SK-N-SH (cell line): ENCODE measurements around the gene SRRM2. TPM values are rescaled to one million over a fixed set of nuclear protein-coding genes. Genes with fewer than 3 reads are reported as not detected.

Source experiments
- CTCF ChIA-PET: fragments of 300-600, 350-600 bp; formaldehyde crosslinking; extraction: SDS; loops from one replicate; lab custom pipeline; 2021; lab: Yijun Ruan, JAX
- POLR2A ChIA-PET: fragments of 350-600 bp; sonication (Branson Sonifier 250); formaldehyde crosslinking; extraction: SDS; loops from one replicate; lab custom pipeline; 2020; ENCODE audit warnings: antibody characterized with exemption, inconsistent platforms; lab: Yijun Ruan, JAX
- DNase-seq: peaks from one replicate; pipeline ENCODE4 v3.0.0; 2012
- H2AFZ ChIP-seq: fragments of 200-600 bp; sonication (generic); 2 replicates; pipeline ENCODE4 v1.8.1; 2016; ENCODE audit warnings: antibody characterized with exemption, mild to moderate bottlenecking, low read depth
- H3F3A ChIP-seq: fragments of 200-600 bp; sonication (generic); replicated peaks from 2 replicates; pipeline ENCODE3; 2016; ENCODE audit warnings: antibody characterized with exemption, mild to moderate bottlenecking; ENCODE audit not compliant: insufficient read depth
- H3K27ac ChIP-seq, 2 experiments: fragments of 200-500 bp in 1 of 2; fragments of 200-600 bp in 1 of 2; sonication (Bioruptor generic) in 1 of 2; sonication (generic), shearing (Covaris generic) in 1 of 2; 2 replicates each; pipeline versions ENCODE4 v1.5.1 to v1.6.1; 2014 to 2016; ENCODE audit warnings: low read depth in 2 of 2, inconsistent platforms in 1 of 2, low read length in 1 of 2, mild to moderate bottlenecking in 1 of 2, mixed read lengths in 1 of 2
- H3K27me3 ChIP-seq: fragments of 200-600 bp; sonication (generic), shearing (Covaris generic); 2 replicates; pipeline ENCODE4 v1.6.1; 2016; ENCODE audit warnings: mixed run types; ENCODE audit not compliant: insufficient read depth
- H3K36me3 ChIP-seq, 2 experiments: fragments of 200-500 bp in 1 of 2; fragments of 200-600 bp in 1 of 2; sonication (Bioruptor generic) in 1 of 2; sonication (generic) in 1 of 2; replicated peaks in 1 of 2; 2 replicates each; pipeline versions ENCODE3 to v1.5.1; 2014 to 2016; ENCODE audit warnings: low read length in 1 of 2, mild to moderate bottlenecking in 1 of 2; ENCODE audit not compliant: insufficient read depth in 2 of 2, control insufficient read depth in 1 of 2
- H3K4me1 ChIP-seq, 2 experiments: fragments of 200-500 bp in 1 of 2; fragments of 200-600 bp in 1 of 2; sonication (Bioruptor generic) in 1 of 2; sonication (generic), shearing (Covaris generic) in 1 of 2; 2 replicates each; pipeline versions ENCODE4 v1.5.1 to v1.6.1; 2014 to 2016; ENCODE audit warnings: low read depth in 1 of 2, low read length in 1 of 2, mixed run types in 1 of 2; ENCODE audit not compliant: insufficient read depth in 2 of 2, control insufficient read depth in 1 of 2
- H3K4me2 ChIP-seq: fragments of 200-600 bp; sonication (generic), shearing (Covaris generic); 2 replicates; pipeline ENCODE4 v1.6.1; 2017; ENCODE audit warnings: mixed run types
- H3K4me3 ChIP-seq, 2 experiments: fragments of 200-500 bp in 1 of 2; fragments of 200-600 bp in 1 of 2; sonication (Bioruptor generic) in 1 of 2; sonication (generic), shearing (Covaris generic) in 1 of 2; 2 replicates each; pipeline versions ENCODE4 v1.5.1 to v1.8.1; 2014 to 2016; ENCODE audit warnings: low read depth in 2 of 2, inconsistent platforms in 1 of 2, low read length in 1 of 2, mild to moderate bottlenecking in 1 of 2, mixed read lengths in 1 of 2, moderate library complexity in 1 of 2
- H3K79me2 ChIP-seq: fragments of 200-600 bp; sonication (generic); 2 replicates; pipeline ENCODE4 v1.8.1; 2017; ENCODE audit warnings: mild to moderate bottlenecking; ENCODE audit not compliant: insufficient read depth
- H3K9ac ChIP-seq: fragments of 200-600 bp; sonication (generic); 2 replicates; pipeline ENCODE4 v1.6.1; 2017; ENCODE audit warnings: mixed run types
- H3K9me2 ChIP-seq: fragments of 200-600 bp; sonication (generic); 2 replicates; pipeline ENCODE4 v1.6.1; 2017; ENCODE audit warnings: mixed run types
- H3K9me3 ChIP-seq: fragments of 200-600 bp; sonication (generic); 2 replicates; pipeline ENCODE4 v1.6.1; 2017; ENCODE audit warnings: mixed run types, mild to moderate bottlenecking, moderate library complexity
- H4K20me1 ChIP-seq: fragments of 200-600 bp; sonication (generic); 2 replicates; pipeline ENCODE4 v1.6.1; 2017; ENCODE audit warnings: mild to moderate bottlenecking, mixed run types; ENCODE audit not compliant: insufficient read depth
- CHD2 ChIP-seq: fragments of 150-350 bp; IDR thresholded peaks from 2 replicates; pipeline ENCODE4 v1.6.1; 2018; ENCODE audit warnings: low read length; ENCODE audit not compliant: partially characterized antibody
- ELF1 ChIP-seq: IDR thresholded peaks from 2 replicates; pipeline ENCODE4 v1.4.0; 2012
- EP300 ChIP-seq, 2 experiments: IDR thresholded peaks; 2 replicates each; pipeline versions ENCODE4 v1.4.0 to v1.6.1; 2012; ENCODE audit warnings: borderline replicate concordance in 1 of 2, low read depth in 1 of 2, low read length in 1 of 2
- EZH2phosphoT487 ChIP-seq: fragments of 200-600 bp; sonication (generic); IDR thresholded peaks from 2 replicates; pipeline ENCODE4 v1.6.1; 2017; ENCODE audit warnings: low read depth, mixed run types, mild to moderate bottlenecking, antibody characterized with exemption, moderate library complexity, borderline replicate concordance
- GATA2 ChIP-seq: sonication (generic); formaldehyde crosslinking; IDR thresholded peaks from 2 replicates; pipeline ENCODE4 v1.5.0; 2020; ENCODE audit warnings: mild to moderate bottlenecking, missing genetic modification reagents
- JUND ChIP-seq: IDR thresholded peaks from 2 replicates; pipeline ENCODE4 v1.4.0; 2012
- MAX ChIP-seq: IDR thresholded peaks from 2 replicates; pipeline ENCODE4 v1.4.0; 2012; ENCODE audit warnings: low read depth
- MXI1 ChIP-seq: IDR thresholded peaks from 2 replicates; pipeline ENCODE4 v1.6.1; 2012; ENCODE audit warnings: mild to moderate bottlenecking, low read depth, low read length, improper control_type of control experiment
- POLR2AphosphoS5 ChIP-seq: IDR thresholded peaks from 2 replicates; pipeline ENCODE4 v1.6.1; 2012; ENCODE audit warnings: low read depth, low read length
- RAD21 ChIP-seq: IDR thresholded peaks from 2 replicates; pipeline ENCODE4 v1.6.1; 2012; ENCODE audit warnings: mild to moderate bottlenecking, low read length
- RCOR1 ChIP-seq: fragments of 150-350 bp; IDR thresholded peaks from 2 replicates; pipeline ENCODE4 v1.6.1; 2017; ENCODE audit warnings: antibody characterized with exemption, low read length
- SIN3A ChIP-seq: IDR thresholded peaks from 2 replicates; pipeline ENCODE4 v1.6.1; 2012; ENCODE audit warnings: low read depth, mild to moderate bottlenecking, low read length, moderate library complexity, borderline replicate concordance
- TCF12 ChIP-seq: IDR thresholded peaks from 2 replicates; pipeline ENCODE4 v1.4.0; 2012
- TEAD4 ChIP-seq: IDR thresholded peaks from 2 replicates; pipeline ENCODE4 v1.4.0; 2012; ENCODE audit warnings: mild to moderate bottlenecking, borderline replicate concordance; ENCODE audit not compliant: insufficient read depth
- USF2 ChIP-seq: fragments of 150-350 bp; IDR thresholded peaks from 2 replicates; pipeline ENCODE4 v1.6.1; 2017; ENCODE audit warnings: antibody characterized with exemption, low read length, low read depth, borderline replicate concordance
- WGBS: methylation state at CpG from one replicate; pipeline ENCODE4 v1.1.6; 2017; ENCODE audit warnings: low lambda C conversion rate; 5-methylcytosine and 5-hydroxymethylcytosine counted together
- polyA plus RNA-seq, 3 experiments: library from polyadenylated mRNA; depleted of rRNA; stranded (reverse); fragments of >200 nt; gene quantifications; 2 replicates each; pipeline ENCODE4 v1.2.3, GENCODE V29; 2012
- TF ChIP-seq, protein P1 (sequence below): IDR thresholded peaks from 2 replicates; pipeline ENCODE4 v1.4.0; 2012; ENCODE audit warnings: low read depth, borderline replicate concordance
- TF ChIP-seq, protein P2 (sequence below): IDR thresholded peaks from 2 replicates; pipeline ENCODE4 v1.6.1; 2012; ENCODE audit warnings: mild to moderate bottlenecking, low read depth, low read length, moderate library complexity

The SRRM2 gene
- polyA plus RNA-seq, 1 of the 3 experiments (the other 2 are of a cell fraction) = 143 TPM

DNA sequence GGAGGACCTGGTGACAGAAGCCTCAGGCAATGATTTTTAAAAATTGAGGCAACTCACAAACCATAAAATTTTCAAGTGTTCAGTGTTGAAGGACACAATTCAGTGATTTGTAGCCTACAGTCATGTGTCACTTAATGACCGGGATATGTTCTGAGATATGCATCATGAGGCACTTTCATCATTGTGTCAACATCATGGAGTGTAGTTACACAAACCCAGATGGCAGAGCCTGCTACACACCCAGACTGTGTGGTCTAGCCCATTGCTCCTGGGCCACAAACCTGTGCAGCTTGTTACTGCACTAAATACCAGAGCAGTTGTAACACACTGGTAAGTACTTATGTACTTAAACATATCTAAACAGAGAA is 47.4 kb downstream of the SRRM2 start:
- Histone ChIP-seq H3K4me3 (no peak overlapping the region), H4K20me1 (no peaks in the 10 kb centered on the region), H3F3A (no peaks in the 10 kb centered on the region), H3K4me1 (peaks cover 0 to 7% of the 10 kb centered on the region in 2 experiments; a peak in 1 of 4 replicates), H3K4me2 (no peak overlapping the region), H3K9me2 (no peaks in the 10 kb centered on the region), H3K79me2 (no peaks in the 10 kb centered on the region), H3K9me3 (no peaks in the 10 kb centered on the region), H3K36me3 (no peaks in the 10 kb centered on the region), H3K27me3 (no peaks in the 10 kb centered on the region), H3K27ac (peak overlapping the region in 1 of 2 experiments; percentile 79; a peak in 2 of 4 replicates), H2AFZ (no peak overlapping the region), H3K9ac (no peak overlapping the region)
- DNase-seq = no peak
- TF ChIP-seq EP300 (IDR thresholded peaks at IDR 0.05; ENCODE audit: borderline replicate concordance in 1 of 2, low read depth in 1 of 2, low read length in 1 of 2) (peak in 1 of 2 experiments; percentile 65; a peak in 2 of 4 replicates), MXI1 (peak; percentile 53; the same call in 1 of the 2 replicates), GATA2 (peak; percentile 66; the same call in 1 of the 2 replicates), TCF12 (no peak)
- POLR2A ChIA-PET = interaction anchor here (1.5 kb wide), 1 partner anchor 22 kb away, joined by 5 read pairs; the partner anchor contains the start of gene ELOB
- 36% methylated on average over 1 of the region's 1 CpG for WGBS
- CTCF ChIA-PET = interaction anchor here (1.5 to 1.6 kb wide), 2 partner anchors 9 to 120 kb away, joined by 4 to 5 read pairs; no protein-coding TSS in a partner anchor

- Histone ChIP-seq H3K4me2 (no peak overlapping the region), H3K27me3 (no peaks in the 10 kb centered on the region), H3K79me2 (no peaks in the 10 kb centered on the region), H3K4me1 (peaks cover 0 to 7% of the 10 kb centered on the region in 2 experiments; a peak in 1 of 4 replicates), H3K9me3 (no peaks in the 10 kb centered on the region), H3F3A (no peaks in the 10 kb centered on the region), H3K9me2 (no peaks in the 10 kb centered on the region), H3K9ac (no peak overlapping the region), H2AFZ (no peak overlapping the region), H3K4me3 (no peak overlapping the region; a peak in 1 of 4 replicates), H4K20me1 (no peaks in the 10 kb centered on the region), H3K27ac (no peak overlapping the region), H3K36me3 (no peaks in the 10 kb centered on the region)
- DNase-seq = no peak
- 62% methylated on average over 3 of the region's 3 CpGs for WGBS
- TF ChIP-seq GATA2 = no peak
- TF ChIP-seq JUND = no peak
- TF ChIP-seq USF2 = no peak
- TF ChIP-seq MAX = no peak
- no peak for TF ChIP-seq RAD21
- TF ChIP-seq RCOR1 = no peak
- no peak for TF ChIP-seq TEAD4
- TF ChIP-seq POLR2AphosphoS5 = no peak
- no peak for TF ChIP-seq CHD2
- TF ChIP-seq ELF1 = no peak
- no peak for TF ChIP-seq SIN3A
- TF ChIP-seq, protein P1, sequence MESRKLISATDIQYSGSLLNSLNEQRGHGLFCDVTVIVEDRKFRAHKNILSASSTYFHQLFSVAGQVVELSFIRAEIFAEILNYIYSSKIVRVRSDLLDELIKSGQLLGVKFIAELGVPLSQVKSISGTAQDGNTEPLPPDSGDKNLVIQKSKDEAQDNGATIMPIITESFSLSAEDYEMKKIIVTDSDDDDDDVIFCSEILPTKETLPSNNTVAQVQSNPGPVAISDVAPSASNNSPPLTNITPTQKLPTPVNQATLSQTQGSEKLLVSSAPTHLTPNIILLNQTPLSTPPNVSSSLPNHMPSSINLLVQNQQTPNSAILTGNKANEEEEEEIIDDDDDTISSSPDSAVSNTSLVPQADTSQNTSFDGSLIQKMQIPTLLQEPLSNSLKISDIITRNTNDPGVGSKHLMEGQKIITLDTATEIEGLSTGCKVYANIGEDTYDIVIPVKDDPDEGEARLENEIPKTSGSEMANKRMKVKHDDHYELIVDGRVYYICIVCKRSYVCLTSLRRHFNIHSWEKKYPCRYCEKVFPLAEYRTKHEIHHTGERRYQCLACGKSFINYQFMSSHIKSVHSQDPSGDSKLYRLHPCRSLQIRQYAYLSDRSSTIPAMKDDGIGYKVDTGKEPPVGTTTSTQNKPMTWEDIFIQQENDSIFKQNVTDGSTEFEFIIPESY = no peak
- TF ChIP-seq, protein P2, sequence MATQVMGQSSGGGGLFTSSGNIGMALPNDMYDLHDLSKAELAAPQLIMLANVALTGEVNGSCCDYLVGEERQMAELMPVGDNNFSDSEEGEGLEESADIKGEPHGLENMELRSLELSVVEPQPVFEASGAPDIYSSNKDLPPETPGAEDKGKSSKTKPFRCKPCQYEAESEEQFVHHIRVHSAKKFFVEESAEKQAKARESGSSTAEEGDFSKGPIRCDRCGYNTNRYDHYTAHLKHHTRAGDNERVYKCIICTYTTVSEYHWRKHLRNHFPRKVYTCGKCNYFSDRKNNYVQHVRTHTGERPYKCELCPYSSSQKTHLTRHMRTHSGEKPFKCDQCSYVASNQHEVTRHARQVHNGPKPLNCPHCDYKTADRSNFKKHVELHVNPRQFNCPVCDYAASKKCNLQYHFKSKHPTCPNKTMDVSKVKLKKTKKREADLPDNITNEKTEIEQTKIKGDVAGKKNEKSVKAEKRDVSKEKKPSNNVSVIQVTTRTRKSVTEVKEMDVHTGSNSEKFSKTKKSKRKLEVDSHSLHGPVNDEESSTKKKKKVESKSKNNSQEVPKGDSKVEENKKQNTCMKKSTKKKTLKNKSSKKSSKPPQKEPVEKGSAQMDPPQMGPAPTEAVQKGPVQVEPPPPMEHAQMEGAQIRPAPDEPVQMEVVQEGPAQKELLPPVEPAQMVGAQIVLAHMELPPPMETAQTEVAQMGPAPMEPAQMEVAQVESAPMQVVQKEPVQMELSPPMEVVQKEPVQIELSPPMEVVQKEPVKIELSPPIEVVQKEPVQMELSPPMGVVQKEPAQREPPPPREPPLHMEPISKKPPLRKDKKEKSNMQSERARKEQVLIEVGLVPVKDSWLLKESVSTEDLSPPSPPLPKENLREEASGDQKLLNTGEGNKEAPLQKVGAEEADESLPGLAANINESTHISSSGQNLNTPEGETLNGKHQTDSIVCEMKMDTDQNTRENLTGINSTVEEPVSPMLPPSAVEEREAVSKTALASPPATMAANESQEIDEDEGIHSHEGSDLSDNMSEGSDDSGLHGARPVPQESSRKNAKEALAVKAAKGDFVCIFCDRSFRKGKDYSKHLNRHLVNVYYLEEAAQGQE = no peak
- no peak for TF ChIP-seq EZH2phosphoT487
- ChIA-PET CTCF (no interaction called here), POLR2A (no interaction called here)
Observed at GRCh38 chr16:2803545-2804195, 51.2 kb downstream of the SRRM2 start.
